Activated naive CD4-positive, alpha-beta T cell treated with anti-CD3 and anti-CD28 coated beads, Interleukin-2, amount 10 ng/mL, durations not matched to agents 7 days and 5 days (primary cell): ENCODE measurements around the gene C1orf116.
"Not testable (repeated sequence)": the region's sequence is repeated elsewhere in the genome, so short reads cannot be mapped to it uniquely, and the experiment has no call there.

Experiments
- CTCF ChIA-PET: fragments of 350-600 bp; sonication (Branson Sonifier 250); formaldehyde crosslinking; loops from one replicate; lab custom pipeline; 2021; ENCODE audit warnings: antibody characterized with exemption; lab: Charles Lee
- DNase-seq: peaks from one replicate; pipeline ENCODE4 v3.0.0-alpha.2; 2020
- H3K27ac Mint-ChIP-seq: one replicate; pipeline ENCODE4 v1.8.0; 2021; ENCODE audit warnings: mild to moderate bottlenecking, moderate library complexity, mixed read lengths
- H3K27me3 Mint-ChIP-seq: one replicate; pipeline ENCODE4 v1.8.0; 2021; ENCODE audit warnings: mild to moderate bottlenecking, mixed read lengths
- H3K36me3 Mint-ChIP-seq: one replicate; pipeline ENCODE4 v1.8.0; 2021; ENCODE audit warnings: mixed read lengths
- H3K4me1 Mint-ChIP-seq: one replicate; pipeline ENCODE4 v1.8.0; 2021; ENCODE audit warnings: mixed read lengths
- H3K4me3 Mint-ChIP-seq: one replicate; pipeline ENCODE4 v1.8.0; 2021; ENCODE audit warnings: mild to moderate bottlenecking, moderate library complexity, mixed read lengths
- H3K9me3 Mint-ChIP-seq: one replicate; pipeline ENCODE4 v1.8.0; 2021; ENCODE audit warnings: mixed read lengths

C1orf116 gene

GRCh38 chr1:207054491-207054890 lies 21.9 kb upstream of the C1orf116 start:
- peaks cover 25% of the 10 kb centered on the region for H3K27me3 Mint-ChIP-seq
- CTCF ChIA-PET = no interaction called here
- no peak overlapping the region for H3K27ac Mint-ChIP-seq
- H3K4me1 Mint-ChIP-seq = peaks cover 46% of the 10 kb centered on the region
- peak overlapping the region; percentile 62 for H3K4me3 Mint-ChIP-seq
- H3K36me3 Mint-ChIP-seq = peaks cover 16% of the 10 kb centered on the region
- H3K9me3 Mint-ChIP-seq = peaks cover 3% of the 10 kb centered on the region
- no peak for DNase-seq

DNA sequence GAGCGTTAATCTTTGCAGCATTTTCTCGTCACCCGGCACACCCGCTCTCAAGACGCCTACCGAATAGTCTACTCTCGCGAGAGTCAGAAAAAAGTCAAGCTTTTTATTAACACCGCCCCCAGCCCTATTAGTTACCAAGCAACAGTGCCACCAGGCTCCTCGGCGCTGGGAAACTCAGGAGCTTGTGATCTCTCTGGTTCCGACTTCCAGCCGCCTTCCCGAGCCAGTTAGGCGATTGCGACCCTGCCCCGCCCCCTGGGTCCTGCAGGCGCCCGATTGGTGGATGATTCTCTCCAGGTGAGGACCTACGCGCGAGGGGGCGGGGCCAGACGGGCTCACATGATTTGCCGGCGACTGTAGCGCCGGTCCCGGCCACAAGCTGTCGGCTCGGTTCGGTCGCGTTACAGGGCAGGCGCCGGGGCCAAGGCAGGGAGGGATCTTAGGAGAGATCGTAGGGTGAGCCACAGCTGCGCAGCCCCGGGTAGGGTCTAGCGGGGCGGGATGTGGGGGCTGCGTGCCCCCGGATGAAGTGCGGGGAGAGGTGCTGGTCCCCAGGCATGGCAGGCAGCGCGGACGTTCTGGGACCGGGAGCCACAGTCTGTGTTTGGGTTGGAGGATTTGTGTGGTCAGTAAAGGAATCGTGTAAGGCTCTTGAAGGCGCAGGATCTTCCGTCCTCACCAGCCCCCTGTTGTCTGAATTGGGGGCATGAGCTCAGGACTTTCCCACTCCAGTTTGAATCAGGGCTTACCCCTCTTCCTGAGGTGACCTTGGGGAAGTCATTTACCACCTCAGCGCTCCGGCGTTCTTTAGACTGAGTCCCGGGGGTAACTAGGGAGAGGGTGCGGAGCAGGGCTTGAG lies 20.6 kb upstream of the C1orf116 start, which contains the start of gene PFKFB2:
PFKFB2 (plus strand) TSS at position 365 of the 859 bp plus-strand sequence. CDS start 1,443 bp downstream, outside the sequence.
- Mint-ChIP-seq H3K4me1 (peaks cover 53% of the 10 kb centered on the region), H3K27ac (peak within 1 kb of the TSS; percentile 70), H3K9me3 (peaks cover 3% of the 10 kb centered on the region), H3K4me3 (peak within 1 kb of the TSS; percentile 100), H3K27me3 (peaks cover 25% of the 10 kb centered on the region), H3K36me3 (peaks cover 19% of the 10 kb centered on the region)
- CTCF ChIA-PET = interaction anchor here (0.6 to 1.4 kb wide), 7 partner anchors 13 to 352 kb away, joined by 3 to 5 read pairs (median 3); partner anchors contain the start of gene C4BPB
- DNase-seq = peak; percentile 97

DNA sequence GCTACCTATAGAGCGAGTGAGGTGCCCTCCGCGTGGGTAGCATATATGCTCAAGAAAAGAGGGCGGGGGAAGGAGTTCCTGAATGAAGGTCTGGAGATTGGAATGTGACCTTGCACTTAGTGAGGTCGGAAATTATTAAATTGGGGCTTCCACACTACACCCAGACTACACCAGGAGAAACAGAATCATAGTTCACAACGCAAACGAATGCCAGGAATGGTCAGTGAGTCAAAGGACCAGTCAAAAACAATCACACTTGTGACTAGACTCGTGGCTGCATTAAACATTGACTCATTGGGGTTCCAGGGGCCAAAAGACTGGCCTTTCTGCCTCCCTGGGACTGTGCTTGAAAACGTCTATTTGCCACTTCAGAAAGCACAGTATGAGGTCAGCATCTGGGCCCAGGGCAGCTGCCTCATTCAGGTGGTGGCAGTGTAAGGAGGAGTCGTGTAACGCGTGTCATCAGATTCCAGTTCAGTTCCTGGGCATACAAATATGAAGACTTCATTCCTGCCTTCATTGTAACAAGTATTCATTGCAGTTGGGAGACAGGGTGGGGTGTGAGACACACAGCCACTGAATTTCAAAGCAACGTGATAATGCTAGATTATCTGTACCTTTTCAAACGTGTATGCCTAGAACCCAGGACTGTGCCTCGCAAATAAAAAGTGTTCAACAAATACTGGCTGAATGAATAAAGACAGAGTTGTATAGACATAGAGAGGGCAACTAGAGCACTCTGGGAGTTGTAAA lies 18.8 kb upstream of the C1orf116 start, which contains the start of gene YOD1:
YOD1 (minus strand) TSS at position 18 of the 753 bp plus-strand sequence. CDS start 178 bp downstream, outside the sequence.
- DNase-seq = no peak
- H3K27ac Mint-ChIP-seq = peak within 1 kb of the TSS; percentile 98
- peaks cover 21% of the 10 kb centered on the region for H3K27me3 Mint-ChIP-seq
- H3K4me3 Mint-ChIP-seq = peak within 1 kb of the TSS; percentile 100
- H3K4me1 Mint-ChIP-seq = peaks cover 69% of the 10 kb centered on the region
- H3K36me3 Mint-ChIP-seq = peaks cover 26% of the 10 kb centered on the region
- CTCF ChIA-PET = interaction anchor here (1.7 to 2.4 kb wide), 2 partner anchors 18 to 353 kb away, joined by 7 to 17 read pairs; no protein-coding TSS in a partner anchor
- peaks cover 3% of the 10 kb centered on the region for H3K9me3 Mint-ChIP-seq

DNA sequence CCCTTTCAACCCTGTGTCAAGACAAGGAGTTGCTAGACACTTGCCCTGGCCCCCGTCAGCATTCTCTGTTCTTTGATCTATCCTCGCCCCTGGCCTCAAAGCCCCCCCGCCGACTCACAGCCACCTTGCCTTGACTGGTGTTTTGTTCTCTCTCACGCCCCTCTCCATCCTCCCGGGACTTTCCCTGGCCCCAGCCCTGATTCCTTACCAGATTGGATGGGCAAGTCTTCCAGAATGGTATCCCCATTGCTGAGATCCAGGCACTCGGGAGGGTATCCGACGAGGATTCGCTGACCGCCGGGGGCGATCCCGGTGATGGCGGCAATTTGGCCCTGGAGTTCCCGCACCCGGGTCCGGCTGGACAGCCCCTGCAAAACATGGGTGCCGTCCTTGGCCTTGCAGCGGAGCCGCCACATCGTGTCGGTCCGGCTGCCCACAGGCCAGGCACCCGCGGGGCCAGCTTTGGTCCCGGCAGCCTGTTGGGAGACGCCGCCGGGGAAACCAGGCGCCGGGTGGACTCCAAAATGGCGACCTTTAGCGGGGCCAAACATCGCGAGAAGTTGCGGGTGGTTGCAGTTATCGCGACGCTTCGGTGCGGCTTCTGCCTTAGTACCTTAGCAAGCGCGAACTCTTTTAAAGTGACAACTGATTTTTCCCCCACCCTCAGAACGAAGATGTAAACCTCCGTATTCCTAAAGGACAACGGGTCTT lies 18.1 kb upstream of the C1orf116 start:
- peaks cover 3% of the 10 kb centered on the region for H3K9me3 Mint-ChIP-seq
- H3K27me3 Mint-ChIP-seq = peaks cover 19% of the 10 kb centered on the region
- H3K4me1 Mint-ChIP-seq = peaks cover 72% of the 10 kb centered on the region
- H3K36me3 Mint-ChIP-seq = peaks cover 33% of the 10 kb centered on the region
- H3K4me3 Mint-ChIP-seq = peak overlapping the region; percentile 100
- CTCF ChIA-PET = interaction anchor here (0.7 to 2.4 kb wide), 14 partner anchors 10 to 449 kb away, joined by 3 to 20 read pairs (median 6); no protein-coding TSS in a partner anchor
- DNase-seq = peak; percentile 94
- peak overlapping the region; percentile 98 for H3K27ac Mint-ChIP-seq

DNA sequence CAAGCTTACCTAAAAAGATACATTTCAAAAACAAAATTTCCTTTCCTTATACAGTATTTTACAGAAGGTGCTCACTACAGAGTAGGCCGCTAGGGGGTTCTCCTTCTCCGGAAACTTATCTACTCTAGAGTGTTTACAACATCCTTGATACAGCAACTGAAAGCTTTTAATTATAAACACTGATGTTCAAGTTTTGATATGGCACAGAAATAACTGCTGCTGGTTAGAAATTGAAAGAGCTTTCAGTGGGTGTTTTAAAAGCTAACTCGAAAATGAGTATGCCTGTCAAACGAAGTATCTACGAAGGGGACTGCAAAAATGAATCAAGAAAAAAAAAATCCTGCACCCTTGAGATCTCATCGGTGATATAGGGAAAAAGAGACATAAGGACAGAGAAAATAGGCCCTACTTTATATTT lies 17.4 kb upstream of the C1orf116 start:
- Mint-ChIP-seq H3K9me3 (peaks cover 3% of the 10 kb centered on the region), H3K4me3 (peak overlapping the region; percentile 100), H3K27ac (peak overlapping the region; percentile 98), H3K27me3 (peaks cover 17% of the 10 kb centered on the region), H3K4me1 (peaks cover 71% of the 10 kb centered on the region), H3K36me3 (peaks cover 38% of the 10 kb centered on the region)
- DNase-seq = peak; percentile 71
- CTCF ChIA-PET = interaction anchor here (0.7 to 2.4 kb wide), 14 partner anchors 10 to 449 kb away, joined by 3 to 20 read pairs (median 6); no protein-coding TSS in a partner anchor

GRCh38 chr1:207049514-207049913 lies 17.0 kb upstream of the C1orf116 start:
- peaks cover 66% of the 10 kb centered on the region for H3K4me1 Mint-ChIP-seq
- peaks cover 42% of the 10 kb centered on the region for H3K36me3 Mint-ChIP-seq
- DNase-seq = no peak
- CTCF ChIA-PET = interaction anchor here (0.9 to 2.4 kb wide), 13 partner anchors 9 to 450 kb away, joined by 3 to 20 read pairs (median 6); no protein-coding TSS in a partner anchor
- peak overlapping the region; percentile 100 for H3K4me3 Mint-ChIP-seq
- H3K27me3 Mint-ChIP-seq = peaks cover 16% of the 10 kb centered on the region
- H3K27ac Mint-ChIP-seq = peak overlapping the region; percentile 98
- peaks cover 3% of the 10 kb centered on the region for H3K9me3 Mint-ChIP-seq

GRCh38 chr1:207049054-207049453 lies 16.5 kb upstream of the C1orf116 start:
- DNase-seq = no peak
- no peak overlapping the region for H3K27ac Mint-ChIP-seq
- H3K36me3 Mint-ChIP-seq = peaks cover 45% of the 10 kb centered on the region
- H3K27me3 Mint-ChIP-seq = peaks cover 12% of the 10 kb centered on the region
- peaks cover 62% of the 10 kb centered on the region for H3K4me1 Mint-ChIP-seq
- H3K9me3 Mint-ChIP-seq = peaks cover 3% of the 10 kb centered on the region
- H3K4me3 Mint-ChIP-seq = peak overlapping the region; percentile 100
- CTCF ChIA-PET = interaction anchor here (1.6 to 2.5 kb wide), 8 partner anchors 11 to 450 kb away, joined by 4 to 17 read pairs (median 6); no protein-coding TSS in a partner anchor

DNA sequence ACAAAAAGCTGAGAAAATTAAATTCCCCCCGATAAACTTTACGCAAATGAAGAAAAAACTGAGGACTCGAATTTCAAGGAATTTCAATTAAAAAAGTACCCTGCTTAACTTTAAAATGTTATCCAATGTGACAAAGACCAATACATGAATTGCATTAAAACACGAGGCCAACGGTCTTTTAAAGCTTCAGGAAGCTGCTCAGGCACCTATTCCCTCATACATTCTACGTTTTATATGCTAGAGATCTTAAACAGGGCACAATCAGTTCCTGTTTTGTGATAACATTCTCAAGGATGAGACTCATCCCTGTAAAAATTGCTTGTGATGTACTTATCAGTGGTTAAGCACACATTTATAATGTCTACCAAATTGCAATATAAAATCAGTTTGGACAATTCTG lies 15.5 kb upstream of the C1orf116 start:
- Mint-ChIP-seq H3K27me3 (peaks cover 3% of the 10 kb centered on the region), H3K4me1 (peaks cover 55% of the 10 kb centered on the region), H3K27ac (no peak overlapping the region), H3K4me3 (no peak overlapping the region), H3K36me3 (peaks cover 43% of the 10 kb centered on the region), H3K9me3 (peaks cover 3% of the 10 kb centered on the region)
- no peak for DNase-seq
- CTCF ChIA-PET = interaction anchor here (0.7 to 2.5 kb wide), 5 partner anchors 23 to 43 kb away, joined by 3 to 11 read pairs (median 6); no protein-coding TSS in a partner anchor

- Mint-ChIP-seq H3K4me1 (peaks cover 53% of the 10 kb centered on the region), H3K4me3 (no peak overlapping the region), H3K27ac (no peak overlapping the region), H3K9me3 (peaks cover 3% of the 10 kb centered on the region), H3K27me3 (no peaks in the 10 kb centered on the region), H3K36me3 (peaks cover 43% of the 10 kb centered on the region)
- DNase-seq = no peak
- CTCF ChIA-PET = interaction anchor here (0.7 to 2.5 kb wide), 6 partner anchors 13 to 43 kb away, joined by 3 to 11 read pairs (median 6); no protein-coding TSS in a partner anchor
Observed at GRCh38 chr1:207047505-207047904, 14.9 kb upstream of the C1orf116 start.

DNA sequence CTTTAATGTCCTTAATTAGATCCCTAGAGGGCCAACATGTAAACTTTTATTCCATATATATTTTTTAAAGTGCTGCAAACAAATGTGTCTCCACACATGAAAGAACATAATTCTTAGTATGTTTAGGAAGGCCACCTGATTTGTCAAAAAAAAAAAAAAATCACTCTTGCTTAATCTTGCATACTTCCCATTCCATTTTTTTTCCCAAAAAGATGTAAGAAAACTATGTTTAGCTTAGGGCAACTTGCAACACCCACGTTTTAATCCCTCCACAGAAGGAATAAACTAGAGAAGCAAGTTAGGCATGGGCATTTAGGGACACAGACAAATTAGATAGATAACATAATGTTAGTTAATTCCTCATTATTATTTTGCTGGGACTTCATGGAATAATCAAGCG lies 12.9 kb upstream of the C1orf116 start:
- Mint-ChIP-seq H3K4me1 (peaks cover 41% of the 10 kb centered on the region), H3K27ac (no peak overlapping the region), H3K36me3 (peaks cover 42% of the 10 kb centered on the region), H3K27me3 (no peaks in the 10 kb centered on the region), H3K4me3 (no peak overlapping the region), H3K9me3 (no peaks in the 10 kb centered on the region)
- DNase-seq = no peak
- CTCF ChIA-PET = interaction anchor here (1.0 to 2.1 kb wide), 2 partner anchors 26 to 41 kb away, joined by 3 to 8 read pairs; no protein-coding TSS in a partner anchor

DNA sequence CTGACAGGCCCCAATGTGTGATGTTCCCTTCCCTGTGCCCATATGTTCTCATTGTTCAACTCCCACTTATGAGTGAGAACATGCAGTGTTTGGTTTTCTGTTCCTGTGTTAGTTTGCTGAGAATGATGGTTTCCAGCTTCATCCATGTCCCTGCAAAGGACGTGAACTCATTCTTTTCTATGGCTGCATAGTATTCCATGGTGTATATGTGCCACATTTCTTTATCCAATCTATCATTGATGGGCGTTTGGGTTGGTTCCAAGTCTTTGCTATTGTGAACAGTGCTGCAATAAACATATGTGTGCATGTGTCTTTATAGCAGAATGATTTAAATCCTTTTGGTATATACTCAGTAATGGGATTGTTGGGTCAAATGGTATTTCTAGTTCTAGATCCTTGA lies 8.8 kb upstream of the C1orf116 start:
- H3K27me3 Mint-ChIP-seq, DNase-seq, H3K4me3 Mint-ChIP-seq, CTCF ChIA-PET, H3K9me3 Mint-ChIP-seq, H3K27ac Mint-ChIP-seq: not testable (repeated sequence)
- Mint-ChIP-seq H3K4me1 (peaks cover 13% of the 10 kb centered on the region), H3K36me3 (peaks cover 25% of the 10 kb centered on the region)

DNA sequence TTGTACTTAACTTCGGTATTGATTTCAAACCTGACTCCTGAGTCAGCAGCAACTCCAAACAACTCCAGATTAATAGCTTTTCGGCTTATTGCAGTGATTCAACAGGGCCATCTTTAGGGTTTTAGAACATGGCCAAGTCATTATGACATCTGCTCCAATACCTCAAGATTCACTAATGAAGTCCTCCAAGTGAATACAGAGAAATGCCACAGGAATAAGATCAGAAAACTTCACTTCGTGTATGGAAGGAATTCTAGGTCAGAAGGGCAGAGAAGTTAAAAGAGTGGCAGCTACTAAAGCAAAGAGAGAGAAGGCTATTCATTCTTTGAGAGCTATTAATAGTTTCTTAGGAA lies 7.6 kb upstream of the C1orf116 start:
- CTCF ChIA-PET = interaction anchor here (1.2 to 1.3 kb wide), 2 partner anchors 10 to 28 kb away, joined by 3 to 5 read pairs; no protein-coding TSS in a partner anchor
- DNase-seq = no peak
- Mint-ChIP-seq H3K4me3 (no peak overlapping the region), H3K27me3 (peaks cover 8% of the 10 kb centered on the region), H3K9me3 (no peaks in the 10 kb centered on the region), H3K4me1 (peaks cover 8% of the 10 kb centered on the region), H3K27ac (no peak overlapping the region), H3K36me3 (peaks cover 15% of the 10 kb centered on the region)
